CD4-positive, alpha-beta T cell treated with Interleukin-17A for 4 hours (primary cell): Measurements from ENCODE around the gene OR2M4.
"Not testable (repeated sequence)": the region's sequence is repeated elsewhere in the genome, so short reads cannot be mapped to it uniquely, and the experiment has no call there.

ENCODE experiments used
- DNase-seq: peaks from one replicate; pipeline ENCODE4 v3.0.0-alpha.2; 2020; ENCODE audit warnings: mixed read lengths

The OR2M4 gene, protein sequence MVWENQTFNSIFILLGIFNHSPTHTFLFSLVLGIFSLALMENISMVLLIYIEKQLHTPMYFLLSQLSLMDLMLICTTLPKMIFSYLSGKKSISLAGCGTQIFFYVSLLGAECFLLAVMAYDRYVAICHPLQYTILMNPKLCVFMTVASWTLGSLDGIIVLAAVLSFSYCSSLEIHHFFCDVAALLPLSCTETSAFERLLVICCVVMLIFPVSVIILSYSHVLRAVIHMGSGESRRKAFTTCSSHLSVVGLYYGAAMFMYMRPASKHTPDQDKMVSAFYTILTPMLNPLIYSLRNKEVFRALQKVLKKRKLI

DNA sequence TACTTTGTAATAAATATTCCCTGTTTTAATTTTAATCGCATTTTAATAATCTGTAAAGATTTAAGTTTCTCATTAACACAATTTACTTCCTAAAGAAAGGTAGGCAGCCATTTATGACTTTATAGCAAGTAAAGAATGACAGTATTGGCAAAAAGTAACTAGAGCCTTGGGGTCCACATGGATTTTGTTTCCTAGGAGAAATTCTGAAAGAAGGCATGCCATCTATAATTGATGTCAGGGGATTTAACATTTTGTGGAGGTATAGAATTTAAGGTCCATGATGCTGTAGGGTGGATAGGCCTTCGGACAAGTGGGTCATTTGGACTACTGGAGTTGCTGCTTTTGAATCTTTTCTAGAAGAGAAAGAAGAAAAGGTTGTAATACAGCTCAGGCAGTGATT is at the start of gene OR2M4:
Gene OR2M4, plus strand, starts transcription at position 301 of the 400 bp plus-strand sequence. CDS start 7,512 bp downstream, outside the sequence.
- no peak for DNase-seq

GRCh38 chr1:248183996-248184395 is 47.2 kb upstream of the OR2M4 start:
- DNase-seq, result no peak

- DNase-seq, result no peak
These were observed 43.9 kb upstream of the OR2M4 start for GRCh38 chr1:248187363-248187762.

DNA sequence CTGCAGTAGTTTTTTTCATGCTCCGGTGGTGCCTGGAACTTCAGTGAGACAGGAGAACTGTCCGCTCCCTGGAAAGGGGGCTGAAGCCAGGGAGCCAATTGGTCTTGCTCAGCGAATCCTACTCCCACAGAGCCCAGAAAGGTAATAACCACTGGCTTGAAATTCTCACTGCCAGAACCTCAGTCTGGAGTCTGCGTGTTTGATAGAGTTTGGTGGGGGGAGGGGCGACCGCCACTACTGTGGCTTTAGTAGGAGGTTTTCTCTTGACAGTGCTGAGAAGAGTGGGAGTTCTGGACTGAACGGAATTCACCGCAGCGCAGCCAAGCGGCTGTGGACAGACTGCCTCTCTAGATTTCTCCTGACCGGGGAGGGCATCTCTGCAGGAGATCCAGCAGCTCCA is 42.2 kb upstream of the OR2M4 start:
- DNase-seq, result no peak

- no peak for DNase-seq
These were observed 37.1 kb upstream of the OR2M4 start for GRCh38 chr1:248194117-248194516.

DNA sequence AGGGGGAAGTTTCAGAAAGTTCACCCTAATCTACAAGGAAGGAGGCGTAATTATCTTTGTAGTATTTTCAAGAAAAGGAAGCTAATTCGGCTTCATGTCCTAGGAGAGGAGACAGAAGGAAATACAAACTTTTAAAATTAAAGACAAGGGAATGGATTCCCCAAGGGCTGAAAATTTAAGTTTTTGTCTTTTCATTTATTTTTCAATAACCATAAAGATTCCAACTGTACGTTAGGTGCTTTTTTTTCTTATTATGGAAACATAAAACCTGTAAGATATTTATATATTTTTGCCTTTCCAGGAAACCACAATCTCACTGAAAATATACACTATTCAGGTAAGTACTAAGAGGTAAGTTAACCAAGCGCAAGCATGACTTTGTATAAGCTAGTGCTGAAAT is 34.3 kb upstream of the OR2M4 start, which contains the start of gene OR2M3:
Gene OR2M3, plus strand, starts transcription at position 301 of the 400 bp plus-strand sequence. CDS start 5,803 bp downstream, outside the sequence.
- no peak for DNase-seq

DNA sequence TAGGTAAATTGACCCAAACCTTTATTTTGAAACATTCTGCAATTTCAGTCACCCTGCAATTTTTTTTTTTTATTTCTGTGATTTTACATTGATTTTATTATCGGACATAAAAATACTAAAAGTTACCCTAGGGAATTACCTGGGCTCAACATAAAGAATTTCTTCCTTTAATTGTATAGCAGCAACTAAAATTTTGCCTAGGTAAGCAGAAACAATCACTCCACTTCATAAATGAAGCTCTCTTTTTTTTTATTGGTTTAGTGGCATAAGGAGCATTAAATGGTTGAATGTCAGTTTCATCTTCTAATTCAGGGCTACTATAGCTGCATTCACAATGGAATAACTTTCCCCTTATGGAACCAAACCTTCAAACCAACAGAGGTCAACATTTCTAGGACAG is 15.3 kb upstream of the OR2M4 start:
- DNase-seq, result no peak

DNA sequence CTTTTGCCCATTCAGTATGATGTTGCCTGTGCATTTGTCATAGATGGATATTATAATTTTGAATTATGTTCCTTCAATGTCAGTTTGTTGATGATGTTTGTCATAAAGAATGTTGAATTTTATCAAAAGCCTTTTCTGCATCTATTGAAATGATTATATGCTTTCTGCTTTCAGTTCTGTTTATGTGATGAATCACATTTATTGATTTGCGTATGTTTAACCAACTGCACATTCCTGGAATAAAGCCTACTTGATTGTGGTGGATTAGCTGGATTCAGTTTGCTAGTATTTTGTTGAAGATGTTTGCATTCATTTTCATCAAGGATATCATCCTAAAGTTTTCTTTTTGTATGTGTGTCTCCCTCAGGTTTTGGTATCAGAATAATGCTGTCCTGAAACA is 5.7 kb upstream of the OR2M4 start:
- DNase-seq, result no peak

DNA sequence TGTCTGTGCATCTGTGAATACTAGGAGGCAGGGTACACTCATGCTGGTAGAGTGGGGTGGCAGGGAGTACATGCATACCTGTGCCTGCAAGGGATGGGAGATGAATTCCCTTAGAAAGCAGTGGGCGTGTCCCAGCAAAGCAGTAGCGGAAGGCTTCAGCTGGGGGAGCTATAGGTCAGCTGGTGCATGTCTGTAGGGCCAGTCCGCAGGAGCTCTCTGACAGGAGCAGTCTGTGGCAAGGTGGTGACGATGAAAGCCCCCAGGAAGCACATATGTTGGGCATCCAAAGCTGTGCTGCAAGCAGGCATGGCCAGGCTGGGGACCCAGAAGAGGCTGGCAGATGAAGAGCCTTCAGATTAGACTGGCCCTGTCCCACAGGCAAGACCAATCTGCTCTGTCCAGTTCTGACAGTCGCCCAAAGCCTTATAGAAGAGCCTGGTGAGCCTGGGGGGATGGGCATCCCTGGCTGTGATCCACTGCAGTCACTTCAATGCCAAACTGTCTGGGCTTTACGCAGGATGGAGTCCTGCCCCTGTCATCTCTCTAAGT is 1.8 kb upstream of the OR2M4 start:
- DNase-seq, result no peak

- no peak for DNase-seq
These were observed 8.3 kb downstream of the OR2M4 start for GRCh38 chr1:248239478-248239877.

- peak; percentile 8 for DNase-seq
These were observed 12.0 kb downstream of the OR2M4 start for GRCh38 chr1:248243204-248243603.

DNA sequence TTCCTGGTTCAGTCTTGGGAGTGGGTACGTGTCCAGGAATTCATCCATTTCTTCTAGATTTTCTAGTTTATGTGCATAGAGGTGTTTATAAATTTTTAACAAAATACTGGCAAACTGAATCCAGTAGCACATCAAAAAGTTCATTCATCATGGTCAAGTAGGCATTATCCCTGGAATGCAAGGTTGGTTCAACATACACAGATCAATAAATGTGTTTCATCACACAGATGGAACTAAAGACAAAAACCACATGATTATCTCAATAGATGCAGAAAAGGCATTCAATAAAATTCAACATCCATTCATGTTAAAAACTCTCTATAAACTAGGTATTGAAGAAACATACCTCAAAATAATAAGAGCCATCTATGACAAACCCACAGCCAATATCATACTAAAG is 28.1 kb downstream of the OR2M4 start:
- not testable (repeated sequence) for DNase-seq

GRCh38 chr1:248268178-248268577 is 37.0 kb downstream of the OR2M4 start:
- no peak for DNase-seq

DNA sequence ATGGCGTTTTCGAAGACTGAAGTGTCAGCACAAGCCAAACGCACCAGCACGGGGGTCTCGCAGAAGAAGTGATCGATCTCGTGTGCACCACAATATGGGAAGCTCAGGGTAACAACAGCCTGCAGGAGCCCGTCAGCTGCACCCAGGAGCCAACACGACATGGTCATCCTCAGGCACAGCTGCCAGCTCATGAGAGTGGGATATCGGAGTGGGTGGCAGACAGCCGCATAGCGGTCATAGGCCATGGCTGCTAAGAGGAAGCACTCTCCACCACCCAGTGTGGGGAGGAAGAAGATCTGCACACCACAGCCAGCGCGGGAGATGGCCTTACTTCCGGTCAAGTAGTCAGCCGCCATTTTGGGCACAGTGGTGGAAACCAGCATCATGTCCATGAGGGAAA is 42.0 kb downstream of the OR2M4 start:
- DNase-seq, result not testable (repeated sequence)

GRCh38 chr1:248277876-248278275 is 46.7 kb downstream of the OR2M4 start, which contains the start of gene OR2T33:
Gene OR2T33 (minus strand): TSS chr1:248277976. CDS start chr1:248273814, 4,162 bp downstream.
- no peak for DNase-seq

DNA sequence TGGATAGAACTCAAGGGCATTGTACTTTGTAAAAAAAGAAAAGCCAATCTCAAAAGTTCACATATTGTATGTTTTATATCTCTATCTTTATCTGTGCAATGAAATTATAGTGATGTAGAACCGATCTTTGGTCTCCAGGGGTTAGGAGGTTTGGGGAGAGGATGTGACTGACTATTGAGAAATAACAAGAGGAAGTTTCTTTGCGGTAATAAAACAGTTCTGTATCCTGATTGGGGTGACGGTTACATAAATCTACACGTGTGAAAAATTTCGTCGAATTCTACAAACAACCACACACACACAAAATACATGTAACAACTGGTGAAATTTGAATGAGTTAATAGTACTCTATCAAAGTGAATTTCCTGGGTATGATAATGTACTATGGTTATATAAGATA is 57.2 kb downstream of the OR2M4 start:
- DNase-seq, result no peak
